Endothelial cell of umbilical vein (primary cell): ENCODE results near the gene KIFC3. TPM values are rescaled to one million over a fixed set of nuclear protein-coding genes. Genes with fewer than 3 reads are reported as not detected.

Experiments used
- BruUV-seq: library from RNA; stranded (reverse); fragments of 400-500 nt; replicated peaks from 2 replicates; lab custom pipeline; 2021; lab: Mats Ljungman, UMichigan
- CTCF ChIA-PET: fragments of 300-600, 350-600 bp; sonication (Branson Sonifier 250); formaldehyde crosslinking; loops from one replicate; lab custom pipeline; 2021; ENCODE audit warnings: antibody characterized with exemption, inconsistent platforms; lab: Charles Lee
- POLR2A ChIA-PET: fragments of 300-600, 350-600 bp; sonication (Branson Sonifier 250); formaldehyde crosslinking; loops from one replicate; lab custom pipeline; 2021; ENCODE audit warnings: antibody characterized with exemption, inconsistent platforms; lab: Charles Lee
- DNase-seq: peaks from one replicate; pipeline ENCODE4 v3.0.0-alpha.2; 2011; ENCODE audit warnings: low read depth, low spot score
- FAIRE-seq: peaks from 2 replicates; lab custom pipeline; 2011; peaks lifted over from hg19 to GRCh38; lab: Jason Lieb, UNC
- H2AFZ ChIP-seq: 2 replicates; pipeline ENCODE4 v1.6.0; 2012; ENCODE audit warnings: low read depth, low read length, control low read depth, inconsistent platforms
- H3K27ac ChIP-seq: 2 replicates; pipeline ENCODE4 v1.5.1; 2011; ENCODE audit warnings: low read depth, mild to moderate bottlenecking, control low read depth, low read length, moderate library complexity; ENCODE audit not compliant: insufficient read depth
- H3K27me3 ChIP-seq, 2 experiments: 2 replicates each; pipeline versions ENCODE4 v1.6.0 to v1.6.1; 2011; ENCODE audit warnings: low read length in 2 of 2, mixed read lengths in 1 of 2; ENCODE audit not compliant: control insufficient read depth in 2 of 2, insufficient read depth in 2 of 2
- H3K36me3 ChIP-seq, 2 experiments: 2 replicates in 1 of 2; 3 replicates in 1 of 2; pipeline ENCODE4 v1.5.1; 2011; ENCODE audit warnings: low read length in 2 of 2, mild to moderate bottlenecking in 1 of 2, moderate library complexity in 1 of 2; ENCODE audit not compliant: control insufficient read depth in 2 of 2, insufficient read depth in 2 of 2; ENCODE audit errors: extremely low read depth in 1 of 2
- H3K4me1 ChIP-seq: 3 replicates; pipeline ENCODE4 v1.5.1; 2011; ENCODE audit warnings: mild to moderate bottlenecking, low read length; ENCODE audit not compliant: control insufficient read depth, insufficient read depth; ENCODE audit errors: extremely low read depth
- H3K4me2 ChIP-seq: 2 replicates; pipeline ENCODE4 v1.6.1; 2011; ENCODE audit warnings: low read length, control low read depth, mixed read lengths; ENCODE audit not compliant: insufficient read depth
- H3K4me3 ChIP-seq, 3 experiments: fragments of 200-600 bp in 1 of 3; sonication (generic), shearing (Covaris generic) in 1 of 3; replicated peaks in 1 of 3; 2 replicates each; pipeline ENCODE4 v1.5.1; 2011 to 2016; ENCODE audit warnings: control low read depth in 3 of 3, low read length in 3 of 3, mild to moderate bottlenecking in 2 of 3, inconsistent platforms in 1 of 3, low read depth in 1 of 3, moderate library complexity in 1 of 3; ENCODE audit not compliant: insufficient read depth in 1 of 3
- H3K79me2 ChIP-seq: 2 replicates; pipeline ENCODE4 v1.6.0; 2012; ENCODE audit warnings: low read length, inconsistent platforms; ENCODE audit not compliant: control insufficient read depth, insufficient read depth
- H3K9ac ChIP-seq: replicated peaks from 2 replicates; pipeline ENCODE3; 2011; ENCODE audit warnings: low read length, control low read depth; ENCODE audit not compliant: insufficient read depth; ENCODE audit errors: extremely low read depth
- H3K9me1 ChIP-seq: replicated peaks from 3 replicates; pipeline ENCODE4 v1.6.0; 2011; ENCODE audit warnings: mild to moderate bottlenecking, low read length; ENCODE audit not compliant: control insufficient read depth, insufficient read depth; ENCODE audit errors: extremely low read depth
- H3K9me3 ChIP-seq: replicated peaks from 2 replicates; pipeline ENCODE4 v1.5.1; 2012; ENCODE audit warnings: low read length, inconsistent platforms; ENCODE audit not compliant: control insufficient read depth, insufficient read depth
- H4K20me1 ChIP-seq: replicated peaks from 2 replicates; pipeline ENCODE3; 2011; ENCODE audit warnings: mild to moderate bottlenecking, low read length; ENCODE audit not compliant: control insufficient read depth, insufficient read depth; ENCODE audit errors: extremely low read depth
- CTCF ChIP-seq, 2 donors: IDR thresholded peaks; 1 replicate in 1 of 2; 2 replicates in 1 of 2; pipeline ENCODE4 v1.5.1; 2011; ENCODE audit warnings: low read length in 2 of 2, mild to moderate bottlenecking in 2 of 2, moderate library complexity in 2 of 2, control low read depth in 1 of 2, inconsistent platforms in 1 of 2, low read depth in 1 of 2; ENCODE audit not compliant: insufficient read depth in 1 of 2; ENCODE audit errors: extremely low read depth in 1 of 2
- EZH2 ChIP-seq: IDR thresholded peaks from 2 replicates; pipeline ENCODE4 v1.6.1; 2012; ENCODE audit warnings: borderline replicate concordance, low read depth, mild to moderate bottlenecking, moderate library complexity, low read length, inconsistent platforms; ENCODE audit not compliant: severe bottlenecking
- FOS ChIP-seq: IDR thresholded peaks from 2 replicates; pipeline ENCODE4 v1.6.1; 2011; ENCODE audit warnings: mild to moderate bottlenecking, low read length, moderate library complexity, borderline replicate concordance; ENCODE audit not compliant: insufficient read depth
- GATA2 ChIP-seq: IDR thresholded peaks from 2 replicates; pipeline ENCODE4 v1.7.0; 2011; ENCODE audit warnings: low read depth, mild to moderate bottlenecking, moderate library complexity, mixed read lengths, low read length; ENCODE audit not compliant: insufficient read length, insufficient read depth
- JUN ChIP-seq: IDR thresholded peaks from 2 replicates; pipeline ENCODE4 v1.6.1; 2011; ENCODE audit warnings: borderline replicate concordance, low read depth; ENCODE audit not compliant: insufficient read length, insufficient read depth
- MAX ChIP-seq: IDR thresholded peaks from 2 replicates; pipeline ENCODE4 v1.6.1; 2011; ENCODE audit not compliant: insufficient read depth, insufficient read length
- MYC ChIP-seq: IDR thresholded peaks from one replicate; pipeline ENCODE4 v1.6.1; 2011; ENCODE audit warnings: mild to moderate bottlenecking, low read depth, low read length
- POLR2A ChIP-seq: IDR thresholded peaks from 2 replicates; pipeline ENCODE4 v1.6.1; 2012; ENCODE audit warnings: low read depth, mild to moderate bottlenecking, control low read depth, low read length
- POLR2AphosphoS5 ChIP-seq: IDR thresholded peaks from 2 replicates; pipeline ENCODE4 v1.6.1; 2012; ENCODE audit warnings: low read depth, mild to moderate bottlenecking, control low read depth, low read length, moderate library complexity; ENCODE audit not compliant: insufficient read depth
- dilution Hi-C: fragments of 300-500 bp; cut with MboI; formaldehyde crosslinking; loops from one replicate; pipeline ENCODE4 v1.15.0; 2019; ENCODE audit warnings: low sequenced_read_pairs; ENCODE audit not compliant: extremely low pct_ligation_motif_present
- intact Hi-C: fragments of 100-400 bp; cut with micrococcal nuclease; formaldehyde crosslinking; loops from one replicate; pipeline ENCODE4 v1.10.0; 2022
- polyA plus RNA-seq, 4 experiments: library from polyadenylated mRNA; depleted of rRNA in 3 of 4; stranded (reverse) in 3 of 4; unstranded in 1 of 4; fragments of >200 nt; gene quantifications; 2 replicates each; pipeline versions ENCODE4 v1.2.1 to v1.2.3, GENCODE V29; 2011 to 2012; ENCODE audit warnings: missing spikeins in 1 of 4
- total RNA-seq: library from RNA; stranded (reverse); gene quantifications from 2 replicates; pipeline ENCODE4 v1.2.3, GENCODE V29; 2021

The KIFC3 gene
- total and polyA plus RNA-seq, 2 donors (not counting 3 experiments of a cell fraction or from before 2014, with no cell fraction given): 36.3 to 62.2 TPM

GRCh38 chr16:57755726-57756423 lies 46.4 kb downstream of the KIFC3 start:
- no peak for FAIRE-seq
- H3K9ac ChIP-seq: no peak overlapping the region
- CTCF ChIA-PET: interaction anchor here (1.0 to 2.8 kb wide), 11 partner anchors 12 to 245 kb away, joined by 3 to 45 read pairs (median 7); partner anchors contain the start of genes USB1 and ZNF319
- peaks cover 0 to 40% of the 10 kb centered on the region in 2 experiments for H3K36me3 ChIP-seq
- no peak overlapping the region for H3K4me2 ChIP-seq
- no peaks in the 10 kb centered on the region for H3K79me2 ChIP-seq
- TF ChIP-seq GATA2 (no peak), POLR2A (no peak), MYC (no peak), MAX (no peak), CTCF (IDR thresholded peaks at IDR 0.05; ENCODE audit: extremely low read depth in 1 of 2, insufficient read depth in 1 of 2, low read depth in 1 of 2, low read length in 2 of 2) (no peak), EZH2 (no peak), JUN (no peak), POLR2AphosphoS5 (no peak), FOS (no peak)
- H3K27me3 ChIP-seq: no peaks in the 10 kb centered on the region
- POLR2A ChIA-PET: no interaction called here
- H3K4me1 ChIP-seq: no peaks in the 10 kb centered on the region
- intact Hi-C loops (no loop called here), dilution Hi-C loops (no loop called here)
- BruUV-seq: no TSS peak
- no peak overlapping the region for H2AFZ ChIP-seq
- no peaks in the 10 kb centered on the region for H3K9me1 ChIP-seq
- no peaks in the 10 kb centered on the region for H4K20me1 ChIP-seq
- DNase-seq: no peak
- no peaks in the 10 kb centered on the region for H3K9me3 ChIP-seq
- no peak overlapping the region for H3K4me3 ChIP-seq
- no peak overlapping the region for H3K27ac ChIP-seq
